Naive thymus-derived CD4-positive, alpha-beta T cell (primary cell): Measurements from ENCODE around the gene TLN1. TPM values are rescaled to one million over a fixed set of nuclear protein-coding genes. Genes with fewer than 3 reads are reported as not detected.

ENCODE experiments used
- ATAC-seq: fragments of 150-1000 bp; cut with Tn5 transposase; 2 replicates; pipeline ENCODE4 v1.10.0; 2021; ENCODE audit warnings: mild to moderate bottlenecking, moderate library complexity
- CTCF ChIA-PET: fragments of 350-600 bp; sonication (Branson Sonifier 250); formaldehyde crosslinking; loops from one replicate; lab custom pipeline; 2021; ENCODE audit warnings: antibody characterized with exemption; lab: Charles Lee
- POLR2A ChIA-PET: fragments of 350-600 bp; sonication (Branson Sonifier 250); formaldehyde crosslinking; loops from one replicate; lab custom pipeline; 2021; ENCODE audit warnings: antibody characterized with exemption, inconsistent platforms; lab: Charles Lee
- DNase-seq, 9 donors: peaks; one replicate each; pipeline versions ENCODE4 v3.0.0 to v3.0.0-alpha.2; 2020 to 2022; ENCODE audit warnings: mixed read lengths in 1 of 9
- H3K27ac ChIP-seq: one replicate; pipeline ENCODE4 v1.7.0; 2013; ENCODE audit warnings: mild to moderate bottlenecking, low read depth, low read length, moderate library complexity
- H3K27me3 ChIP-seq, 2 donors: one replicate each; pipeline ENCODE4 v1.7.0; 2013; ENCODE audit warnings: low read length in 2 of 2, mild to moderate bottlenecking in 2 of 2, moderate library complexity in 2 of 2; ENCODE audit not compliant: control insufficient read depth in 2 of 2, insufficient read depth in 2 of 2
- H3K36me3 ChIP-seq, 3 experiments: 1 replicate in 2 of 3; 2 replicates in 1 of 3; pipeline ENCODE4 v1.7.0; 2013; ENCODE audit warnings: low read length in 3 of 3, mild to moderate bottlenecking in 3 of 3, moderate library complexity in 1 of 3; ENCODE audit not compliant: insufficient read depth in 3 of 3, control insufficient read depth in 2 of 3
- H3K4me1 ChIP-seq, 2 donors: one replicate each; pipeline ENCODE4 v1.7.0; 2013; ENCODE audit warnings: low read length in 2 of 2, mild to moderate bottlenecking in 2 of 2, moderate library complexity in 1 of 2; ENCODE audit not compliant: control insufficient read depth in 2 of 2, insufficient read depth in 2 of 2
- H3K4me3 ChIP-seq: 2 replicates; pipeline ENCODE4 v1.7.0; 2013; ENCODE audit warnings: mild to moderate bottlenecking, low read length
- H3K9me3 ChIP-seq, 3 experiments: 1 replicate in 2 of 3; 2 replicates in 1 of 3; pipeline ENCODE4 v1.7.0; 2013; ENCODE audit warnings: low read length in 3 of 3; ENCODE audit not compliant: control insufficient read depth in 2 of 3
- H3K27ac Mint-ChIP-seq, 9 donors: one replicate each; pipeline ENCODE4 v1.8.0; 2020 to 2022; ENCODE audit warnings: mixed read lengths in 9 of 9, mild to moderate bottlenecking in 8 of 9, moderate library complexity in 5 of 9, inconsistent platforms in 2 of 9
- H3K27me3 Mint-ChIP-seq, 5 donors: one replicate each; pipeline ENCODE4 v1.8.0; 2021 to 2022; ENCODE audit warnings: mixed read lengths in 5 of 5, mild to moderate bottlenecking in 1 of 5
- H3K36me3 Mint-ChIP-seq, 5 donors: one replicate each; pipeline ENCODE4 v1.8.0; 2020 to 2022; ENCODE audit warnings: mixed read lengths in 5 of 5, mild to moderate bottlenecking in 3 of 5, inconsistent platforms in 1 of 5
- H3K4me1 Mint-ChIP-seq, 7 donors: one replicate each; pipeline ENCODE4 v1.8.0; 2020 to 2022; ENCODE audit warnings: mixed read lengths in 7 of 7, mild to moderate bottlenecking in 3 of 7, inconsistent platforms in 1 of 7
- H3K4me3 Mint-ChIP-seq, 10 donors: one replicate each; pipeline ENCODE4 v1.8.0; 2020 to 2022; ENCODE audit warnings: mild to moderate bottlenecking in 10 of 10, mixed read lengths in 10 of 10, moderate library complexity in 6 of 10, inconsistent platforms in 2 of 10
- H3K9me3 Mint-ChIP-seq, 11 donors: one replicate each; pipeline ENCODE4 v1.8.0; 2020 to 2022; ENCODE audit warnings: mixed read lengths in 11 of 11, mild to moderate bottlenecking in 4 of 11, inconsistent platforms in 1 of 11, moderate library complexity in 1 of 11
- intact Hi-C, 2 donors: fragments of 100-400 bp; cut with micrococcal nuclease; formaldehyde crosslinking; loops; one replicate each; pipeline ENCODE4 v1.15.1; 2023
- polyA plus RNA-seq, 2 donors: library from polyadenylated mRNA; unstranded; fragments of 300-500 nt; fragmentation: Illumina TruSeq; gene quantifications; one replicate each; pipeline ENCODE4 v1.2.3, GENCODE V29; 2021
- total RNA-seq, 6 experiments: library from RNA in 5 of 6; stranded (reverse) in 5 of 6; gene quantifications; 1 replicate in 5 of 6; 2 replicates in 1 of 6; pipeline ENCODE4 v1.2.3 and lab custom pipeline; 2021 to 2026

Gene TLN1
- total and polyA plus RNA-seq, 7 experiments from 2014 or later = 33.8 to 369 (median 230) TPM

DNA sequence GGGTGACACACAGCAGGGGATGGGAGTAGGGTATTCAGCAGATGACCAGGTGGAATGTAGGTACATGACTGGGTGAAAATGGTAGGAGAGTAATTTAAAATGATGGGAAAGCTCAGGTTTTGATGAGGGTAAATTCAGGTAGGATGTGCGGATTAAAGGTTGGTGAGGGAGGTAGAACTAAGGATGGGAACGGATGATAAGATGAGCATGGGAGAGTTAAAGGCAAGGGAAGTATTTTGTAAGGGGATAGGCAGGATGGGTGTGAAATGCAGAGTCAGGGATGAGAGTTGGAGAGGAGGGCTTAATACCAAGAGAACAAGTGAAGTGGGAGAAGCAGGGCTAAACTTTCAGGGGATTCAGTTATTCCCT lies 1.5 kb downstream of the TLN1 start:
- Histone ChIP-seq H3K27ac (peak overlapping the region; percentile 93), H3K27me3 (no peaks in the 10 kb centered on the region), H3K36me3 (peaks cover 0 to 12% (median 7%) of the 10 kb centered on the region in 3 experiments), H3K4me1 (peaks cover 62 to 67% of the 10 kb centered on the region in 2 donors), H3K9me3 (no peaks in the 10 kb centered on the region), H3K4me3 (peak overlapping the region; percentile 98)
- intact Hi-C loops = loop anchor here in 1 of 2 donors (10.0 kb wide), 2 partner anchors 246 to 1066 kb away; partner anchors contain the start of gene CCL27
- H3K4me3 Mint-ChIP-seq = peak overlapping the region in 2 of 10 donors; percentile 87 to 92
- no peaks in the 10 kb centered on the region for H3K27me3 Mint-ChIP-seq
- ATAC-seq (no peak), DNase-seq (no peak)
- H3K36me3 Mint-ChIP-seq = peaks cover 3 to 19% (median 5%) of the 10 kb centered on the region in 5 donors
- ChIA-PET CTCF (interaction anchor here (0.5 to 6.4 kb wide), 11 partner anchors 18 to 119 kb away, joined by 3 to 50 read pairs (median 7); partner anchors contain the start of genes ARHGEF39, CCDC107, GBA2 and RGP1), POLR2A (interaction anchor here (0.8 to 7.2 kb wide), 12 partner anchors 9 to 658 kb away, joined by 3 to 89 read pairs (median 4); partner anchors contain the start of genes CCDC107, GBA2, RGP1 and RMRP)
- H3K4me1 Mint-ChIP-seq = peaks cover 13 to 28% (median 19%) of the 10 kb centered on the region in 7 donors
- peaks cover 0 to 2% (median 0%) of the 10 kb centered on the region in 11 donors for H3K9me3 Mint-ChIP-seq
- H3K27ac Mint-ChIP-seq = peak overlapping the region in 3 of 9 donors; percentile 1 to 90 (median 33)

DNA sequence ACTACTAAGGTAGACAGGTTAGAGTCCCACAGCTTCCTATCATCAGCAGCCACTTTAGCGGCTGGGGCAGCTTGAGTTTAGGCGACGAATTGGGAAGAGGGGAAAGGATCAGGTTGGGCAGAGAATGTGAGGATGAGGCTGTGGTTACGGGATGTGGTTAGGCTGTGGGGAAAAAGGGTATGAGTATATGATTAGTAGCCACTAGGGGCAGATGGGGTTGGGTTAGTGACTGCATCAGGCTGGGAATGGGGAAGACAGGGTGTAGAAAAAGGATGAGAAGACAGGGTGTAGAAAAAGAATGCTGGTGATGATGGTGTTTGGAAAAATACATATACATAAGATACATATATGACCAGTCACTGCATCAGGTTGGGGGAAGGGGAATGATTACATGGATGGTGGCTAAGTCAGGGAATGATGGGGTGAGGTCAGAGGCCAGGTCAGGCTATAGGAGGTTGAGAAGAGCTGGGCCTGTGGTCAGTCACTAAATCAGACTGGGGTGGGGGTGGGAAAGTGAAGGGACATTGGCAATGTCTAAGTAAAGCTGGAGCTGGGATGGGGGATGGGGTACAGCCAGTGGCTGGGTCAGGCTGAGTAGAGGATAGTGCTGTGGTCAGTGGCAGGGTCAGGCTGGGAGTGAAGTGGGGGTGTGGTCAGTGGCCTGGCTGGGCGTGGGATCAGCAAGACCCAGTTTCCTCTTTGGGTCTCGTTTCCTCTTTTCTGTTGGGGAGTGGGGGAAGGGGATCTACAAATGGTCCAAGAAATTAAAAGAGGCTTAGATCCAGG lies 2.1 kb downstream of the TLN1 start:
- Mint-ChIP-seq H3K4me1 (peaks cover 8 to 27% (median 17%) of the 10 kb centered on the region in 7 donors), H3K27me3 (no peaks in the 10 kb centered on the region), H3K9me3 (peaks cover 0 to 2% (median 0%) of the 10 kb centered on the region in 11 donors), H3K27ac (peak overlapping the region in 2 of 9 donors; percentile 18 to 90), H3K4me3 (peak overlapping the region in 1 of 10 donors; percentile 92), H3K36me3 (peaks cover under 1 to 19% (median 6%) of the 10 kb centered on the region in 5 donors)
- ChIA-PET CTCF (interaction anchor here (0.6 to 6.4 kb wide), 9 partner anchors 19 to 114 kb away, joined by 3 to 50 read pairs (median 7); partner anchors contain the start of genes CCDC107, GBA2, RGP1 and RMRP), POLR2A (interaction anchor here (0.5 to 7.2 kb wide), 13 partner anchors 10 to 657 kb away, joined by 3 to 89 read pairs (median 4); partner anchors contain the start of genes CCDC107, GBA2, RGP1 and RMRP)
- H3K27ac ChIP-seq = peak overlapping the region; percentile 93
- DNase-seq = peak in 4 of 9 donors; percentile 19 to 38 (median 25)
- H3K36me3 ChIP-seq = peaks cover 4 to 12% (median 10%) of the 10 kb centered on the region in 3 experiments
- H3K9me3 ChIP-seq = no peaks in the 10 kb centered on the region
- no peak for ATAC-seq
- peaks cover 62 to 67% of the 10 kb centered on the region in 2 donors for H3K4me1 ChIP-seq
- H3K4me3 ChIP-seq = peak overlapping the region; percentile 98
- no peaks in the 10 kb centered on the region for H3K27me3 ChIP-seq
- intact Hi-C loops = loop anchor here (1.0 to 10.0 kb wide), 4 partner anchors 33 to 1065 kb away; partner anchors contain the start of gene CCL27 (in 1 of the 2)

DNA sequence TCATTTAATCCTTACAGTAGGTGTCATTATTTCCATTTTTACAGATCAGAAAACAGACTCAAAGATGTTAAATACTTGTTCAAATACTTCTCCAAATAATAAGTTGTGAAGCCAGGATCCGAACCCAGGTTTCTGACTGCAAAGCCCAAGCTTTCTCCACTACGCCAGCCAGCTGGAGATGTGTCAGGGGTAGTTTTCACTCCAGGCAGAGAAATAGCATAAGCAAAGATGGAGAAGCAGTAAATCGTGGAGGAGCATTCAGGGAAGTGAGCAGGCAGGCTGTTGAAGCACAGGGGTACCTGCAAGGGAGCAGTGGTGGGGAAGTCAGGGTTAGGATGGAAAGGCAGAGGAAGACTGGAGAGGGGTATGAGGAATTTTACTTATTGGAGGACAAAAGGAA lies 2.9 kb downstream of the TLN1 start:
- Histone ChIP-seq H3K36me3 (peaks cover 5 to 19% (median 12%) of the 10 kb centered on the region in 3 experiments), H3K9me3 (no peaks in the 10 kb centered on the region), H3K4me1 (peaks cover 57 to 61% of the 10 kb centered on the region in 2 donors), H3K27ac (peak overlapping the region; percentile 46), H3K27me3 (no peaks in the 10 kb centered on the region), H3K4me3 (peak overlapping the region; percentile 98)
- no peaks in the 10 kb centered on the region for H3K27me3 Mint-ChIP-seq
- ATAC-seq (no peak), DNase-seq (no peak)
- no peak overlapping the region for H3K27ac Mint-ChIP-seq
- CTCF ChIA-PET = interaction anchor here (1.0 to 6.4 kb wide), 8 partner anchors 20 to 118 kb away, joined by 3 to 50 read pairs (median 6); partner anchors contain the start of genes CCDC107, GBA2, RGP1 and RMRP
- peaks cover 0 to 2% (median 0%) of the 10 kb centered on the region in 11 donors for H3K9me3 Mint-ChIP-seq
- intact Hi-C loops = loop anchor here in 1 of 2 donors (1.0 to 2.0 kb wide), 2 partner anchors 32 to 240 kb away; no protein-coding TSS in a partner anchor
- H3K36me3 Mint-ChIP-seq = peaks cover 4 to 24% (median 14%) of the 10 kb centered on the region in 5 donors
- H3K4me1 Mint-ChIP-seq = peaks cover 7 to 28% (median 18%) of the 10 kb centered on the region in 7 donors
- POLR2A ChIA-PET = interaction anchor here (0.5 to 4.4 kb wide), 15 partner anchors 11 to 124 kb away, joined by 3 to 39 read pairs (median 3); partner anchors contain the start of genes ARHGEF39, CCDC107, GBA2 and RGP1
- no peak overlapping the region for H3K4me3 Mint-ChIP-seq

DNA sequence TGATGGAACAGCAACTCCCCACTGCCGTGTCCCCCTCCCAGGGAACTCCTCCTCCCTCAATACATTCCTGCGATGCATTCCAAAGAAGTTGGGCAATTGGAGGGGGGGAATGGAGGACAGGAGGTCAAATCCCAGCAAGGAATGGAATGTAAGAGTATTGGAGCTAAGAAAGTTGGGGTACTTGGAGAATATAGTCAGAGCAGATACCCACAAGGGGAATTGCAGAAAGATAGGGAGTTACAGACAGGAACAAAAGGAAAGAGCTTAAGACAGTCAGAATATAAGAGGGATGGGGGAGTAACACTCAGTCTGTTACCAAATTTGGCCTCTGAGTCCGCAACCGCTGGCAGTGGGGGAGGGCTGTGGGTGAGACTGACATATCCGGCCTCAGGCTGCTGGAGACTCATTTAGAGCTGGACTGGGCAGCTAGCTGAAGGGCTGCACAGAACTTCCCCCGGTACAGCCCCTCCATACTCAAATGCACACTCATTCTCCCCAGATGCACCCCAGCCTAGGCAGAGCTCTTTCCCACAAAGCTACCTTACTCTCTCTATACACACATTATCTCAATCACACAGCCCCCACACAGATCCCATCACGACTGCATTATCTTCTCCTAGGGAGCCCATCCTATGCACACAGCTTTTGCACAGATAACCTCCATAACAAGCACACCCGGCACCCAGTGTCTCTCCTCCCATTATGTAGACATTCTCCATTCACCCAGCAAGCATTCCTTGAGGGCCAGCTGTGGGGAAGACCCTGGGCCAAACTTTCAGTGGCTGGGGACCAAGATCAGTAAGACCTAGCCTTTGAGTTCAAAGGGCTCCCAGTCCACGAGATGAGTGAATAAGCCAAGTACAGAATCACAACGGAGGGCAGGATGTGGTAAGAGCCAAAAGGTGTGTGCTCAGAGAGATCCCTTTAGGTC lies 3.7 kb downstream of the TLN1 start:
- Mint-ChIP-seq H3K4me1 (peaks cover 4 to 25% (median 13%) of the 10 kb centered on the region in 7 donors), H3K27ac (no peak overlapping the region), H3K27me3 (no peaks in the 10 kb centered on the region), H3K36me3 (peaks cover 4 to 24% (median 14%) of the 10 kb centered on the region in 5 donors), H3K4me3 (no peak overlapping the region), H3K9me3 (peaks cover 0 to 2% (median 0%) of the 10 kb centered on the region in 11 donors)
- Histone ChIP-seq H3K9me3 (no peaks in the 10 kb centered on the region), H3K4me1 (peaks cover 50 to 53% of the 10 kb centered on the region in 2 donors), H3K27me3 (no peaks in the 10 kb centered on the region), H3K36me3 (peaks cover 11 to 27% (median 20%) of the 10 kb centered on the region in 3 experiments), H3K27ac (peak overlapping the region; percentile 46), H3K4me3 (peak overlapping the region; percentile 39)
- ChIA-PET POLR2A (interaction anchor here (0.7 to 3.3 kb wide), 21 partner anchors 11 to 1090 kb away, joined by 3 to 22 read pairs (median 3); partner anchors contain the start of genes ARHGEF39, CCDC107, GBA2 and RGP1), CTCF (interaction anchor here (1.0 to 6.4 kb wide), 13 partner anchors 10 to 117 kb away, joined by 3 to 50 read pairs (median 6); partner anchors contain the start of genes CCDC107, GBA2, RGP1 and RMRP)
- intact Hi-C loops = loop anchor here in 1 of 2 donors (2.0 kb wide), 1 partner anchor 32 kb away; no protein-coding TSS in a partner anchor
- DNase-seq (peak in 8 of 9 donors; percentile 25 to 49 (median 42)), ATAC-seq (no peak)

DNA sequence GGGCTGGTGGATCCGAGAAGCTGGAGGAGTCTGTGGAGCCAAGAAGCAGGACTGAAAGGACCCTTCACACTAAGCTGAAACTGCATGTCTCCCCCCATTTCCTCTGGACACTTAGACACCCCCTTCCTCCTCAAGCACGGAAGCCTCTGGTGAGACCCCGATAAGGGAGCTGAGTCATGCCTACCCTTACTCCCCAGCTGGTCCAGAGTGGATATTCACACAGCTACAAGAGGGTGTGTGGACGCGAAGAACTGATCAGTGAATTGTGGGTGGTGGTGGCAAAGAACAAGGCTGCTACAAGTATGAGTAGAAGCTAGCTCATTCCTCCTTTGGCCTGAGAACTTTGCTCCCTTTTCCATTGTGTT lies 4.3 kb downstream of the TLN1 start:
- peak overlapping the region in 1 of 9 donors; percentile 8 for H3K27ac Mint-ChIP-seq
- H3K27me3 Mint-ChIP-seq = no peaks in the 10 kb centered on the region
- Histone ChIP-seq H3K27ac (peak overlapping the region; percentile 46), H3K9me3 (no peaks in the 10 kb centered on the region), H3K4me3 (peak overlapping the region; percentile 14), H3K27me3 (no peaks in the 10 kb centered on the region), H3K4me1 (peaks cover 44 to 47% of the 10 kb centered on the region in 2 donors), H3K36me3 (peaks cover 15 to 34% (median 23%) of the 10 kb centered on the region in 3 experiments)
- peaks cover 0 to 2% (median 0%) of the 10 kb centered on the region in 11 donors for H3K9me3 Mint-ChIP-seq
- intact Hi-C loops = loop anchor here in 1 of 2 donors (2.0 kb wide), 1 partner anchor 31 kb away; no protein-coding TSS in a partner anchor
- no peak for ATAC-seq
- POLR2A ChIA-PET = interaction anchor here (0.7 to 3.3 kb wide), 12 partner anchors 12 to 1089 kb away, joined by 3 to 22 read pairs (median 4); partner anchors contain the start of genes CCDC107, GBA2, RGP1 and RMRP
- DNase-seq = no peak
- no peak overlapping the region for H3K4me3 Mint-ChIP-seq
- H3K36me3 Mint-ChIP-seq = peaks cover 4 to 26% (median 17%) of the 10 kb centered on the region in 5 donors
- H3K4me1 Mint-ChIP-seq = peaks cover 0 to 20% (median 8%) of the 10 kb centered on the region in 7 donors
- CTCF ChIA-PET = interaction anchor here (0.6 to 6.4 kb wide), 12 partner anchors 11 to 112 kb away, joined by 3 to 50 read pairs (median 4); partner anchors contain the start of genes CCDC107 and RMRP
